OCI-LY7 (cell line): Measurements from ENCODE around the gene IVD.

Experiments used
- EZH2phosphoT487 ChIP-seq: fragments of 200-600 bp; sonication (generic); IDR thresholded peaks from 2 replicates; pipeline ENCODE4 v1.6.1; 2018; ENCODE audit warnings: low read depth, borderline replicate concordance, mild to moderate bottlenecking, mixed run types, antibody characterized with exemption, low read length, moderate library complexity, mixed read lengths
- TF ChIP-seq, protein P1 (sequence below): fragments of 200-600 bp; sonication (generic); conservative IDR thresholded peaks from 2 replicates; pipeline ENCODE4 v1.5.1; 2014; ENCODE audit warnings: mild to moderate bottlenecking, antibody characterized with exemption, low read length, moderate library complexity, mixed read lengths

DNA sequence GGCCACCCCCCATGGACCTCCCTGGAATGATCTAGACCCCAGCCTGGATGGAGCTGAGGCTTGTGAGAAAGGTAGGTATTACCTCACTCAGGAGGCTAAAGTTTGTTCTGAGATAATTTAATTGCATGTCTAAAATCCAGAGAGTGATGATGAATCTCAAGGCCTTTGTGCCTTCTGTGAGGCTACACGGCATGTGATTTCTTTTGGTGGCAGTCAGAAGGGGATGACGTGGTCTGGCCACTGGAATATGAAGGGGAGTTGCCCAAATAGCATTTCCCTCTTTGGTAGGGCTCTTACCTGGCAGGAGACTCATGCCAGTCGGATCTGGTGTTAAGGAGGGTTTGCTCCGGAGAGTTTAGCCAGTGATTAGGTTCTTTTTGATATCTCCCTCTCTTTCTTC, 37.7 kb downstream of the IVD start:
- TF ChIP-seq, protein P1, sequence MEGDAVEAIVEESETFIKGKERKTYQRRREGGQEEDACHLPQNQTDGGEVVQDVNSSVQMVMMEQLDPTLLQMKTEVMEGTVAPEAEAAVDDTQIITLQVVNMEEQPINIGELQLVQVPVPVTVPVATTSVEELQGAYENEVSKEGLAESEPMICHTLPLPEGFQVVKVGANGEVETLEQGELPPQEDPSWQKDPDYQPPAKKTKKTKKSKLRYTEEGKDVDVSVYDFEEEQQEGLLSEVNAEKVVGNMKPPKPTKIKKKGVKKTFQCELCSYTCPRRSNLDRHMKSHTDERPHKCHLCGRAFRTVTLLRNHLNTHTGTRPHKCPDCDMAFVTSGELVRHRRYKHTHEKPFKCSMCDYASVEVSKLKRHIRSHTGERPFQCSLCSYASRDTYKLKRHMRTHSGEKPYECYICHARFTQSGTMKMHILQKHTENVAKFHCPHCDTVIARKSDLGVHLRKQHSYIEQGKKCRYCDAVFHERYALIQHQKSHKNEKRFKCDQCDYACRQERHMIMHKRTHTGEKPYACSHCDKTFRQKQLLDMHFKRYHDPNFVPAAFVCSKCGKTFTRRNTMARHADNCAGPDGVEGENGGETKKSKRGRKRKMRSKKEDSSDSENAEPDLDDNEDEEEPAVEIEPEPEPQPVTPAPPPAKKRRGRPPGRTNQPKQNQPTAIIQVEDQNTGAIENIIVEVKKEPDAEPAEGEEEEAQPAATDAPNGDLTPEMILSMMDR = no peak
- no peak for TF ChIP-seq EZH2phosphoT487
